Endodermal cell (in vitro differentiated cells): ENCODE data around the gene TYSND1. TPM values are rescaled to one million over a fixed set of nuclear protein-coding genes. Genes with fewer than 3 reads are reported as not detected.

Source experiments
- DNase-seq: peaks from one replicate; pipeline ENCODE4 v3.0.0-alpha.2; 2017
- H3K27ac ChIP-seq: 2 replicates; pipeline ENCODE4 v1.5.1; 2013; ENCODE audit warnings: mild to moderate bottlenecking, low read depth, low read length, moderate library complexity
- H3K27me3 ChIP-seq: 2 replicates; pipeline ENCODE4 v1.6.1; 2013; ENCODE audit warnings: mild to moderate bottlenecking, low read length, moderate library complexity; ENCODE audit not compliant: insufficient read depth, control insufficient read depth, poor library complexity, severe bottlenecking
- H3K36me3 ChIP-seq: 2 replicates; pipeline ENCODE4 v1.7.0; 2013; ENCODE audit warnings: mild to moderate bottlenecking, low read length, moderate library complexity; ENCODE audit not compliant: control insufficient read depth, insufficient read depth
- H3K4me1 ChIP-seq: one replicate; pipeline ENCODE4 v1.7.0; 2013; ENCODE audit warnings: low read length; ENCODE audit not compliant: control insufficient read depth, insufficient read depth
- H3K4me3 ChIP-seq: 2 replicates; pipeline ENCODE4 v1.5.1; 2013; ENCODE audit warnings: mild to moderate bottlenecking, low read length, moderate library complexity
- H3K9ac ChIP-seq: 2 replicates; pipeline ENCODE4 v1.6.1; 2013; ENCODE audit warnings: mild to moderate bottlenecking, low read length, moderate library complexity; ENCODE audit not compliant: poor library complexity, severe bottlenecking; ENCODE audit errors: extremely low read depth
- H3K9me3 ChIP-seq: 2 replicates; pipeline ENCODE4 v1.6.1; 2013; ENCODE audit warnings: mild to moderate bottlenecking, low read length, moderate library complexity; ENCODE audit not compliant: control insufficient read depth
- H3K27ac Mint-ChIP-seq: 2 replicates; pipeline ENCODE4 v1.8.0; 2020; ENCODE audit warnings: mixed read lengths
- H3K27me3 Mint-ChIP-seq: 2 replicates; pipeline ENCODE4 v1.8.0; 2021; ENCODE audit warnings: mild to moderate bottlenecking, mixed read lengths; ENCODE audit not compliant: insufficient read depth
- H3K36me3 Mint-ChIP-seq: 2 replicates; pipeline ENCODE4 v1.8.0; 2020; ENCODE audit warnings: low read depth, mixed read lengths
- H3K4me1 Mint-ChIP-seq: 2 replicates; pipeline ENCODE4 v1.8.0; 2020; ENCODE audit warnings: mixed read lengths
- H3K4me3 Mint-ChIP-seq: 2 replicates; pipeline ENCODE4 v1.8.0; 2020; ENCODE audit warnings: mild to moderate bottlenecking, moderate library complexity, mixed read lengths
- H3K9me3 Mint-ChIP-seq: 2 replicates; pipeline ENCODE4 v1.8.0; 2020; ENCODE audit warnings: mild to moderate bottlenecking, mixed read lengths
- CTCF ChIP-seq: fragments of 200-600 bp; sonication (generic); conservative IDR thresholded peaks from 2 replicates; pipeline ENCODE4 v1.5.0; 2021; ENCODE audit warnings: antibody characterized with exemption, mild to moderate bottlenecking
- WGBS, 2 experiments: methylation state at CpG; one replicate each; pipeline versions ENCODE4 v1.1.5 to v1.1.7; 2013; ENCODE audit warnings: missing lambda C conversion rate in 2 of 2, mixed read lengths in 1 of 2; ENCODE audit not compliant: insufficient coverage in 1 of 2, insufficient read length in 1 of 2; 5-methylcytosine and 5-hydroxymethylcytosine counted together
- long read RNA-seq, 4 experiments: library from polyadenylated mRNA in 2 of 4; library from RNA in 1 of 4; library from capped mRNA in 1 of 4; stranded (forward) in 3 of 4; unstranded in 1 of 4; transcript quantifications; one replicate each; pipeline ENCODE4 v2.0.0, GENCODE V29; 2020 to 2021; ENCODE audit warnings: inconsistent platforms in 1 of 4
- polyA plus RNA-seq, 2 experiments: library from polyadenylated mRNA; stranded (reverse); fragments of 50-300 nt; gene quantifications; one replicate each; pipeline ENCODE4 v1.2.3, GENCODE V29; 2013
- total RNA-seq, 2 donors: library from RNA; stranded (reverse); fragmentation: NEBNext Ultra II Directional in 1 of 2; extraction: Animal tissue kit (Norgen Biotek cat#: 25700) in 1 of 2; gene quantifications; 2 replicates in 1 of 2; 3 replicates in 1 of 2; pipeline ENCODE4 v1.2.1, GENCODE V29; 2021

Gene TYSND1, protein sequence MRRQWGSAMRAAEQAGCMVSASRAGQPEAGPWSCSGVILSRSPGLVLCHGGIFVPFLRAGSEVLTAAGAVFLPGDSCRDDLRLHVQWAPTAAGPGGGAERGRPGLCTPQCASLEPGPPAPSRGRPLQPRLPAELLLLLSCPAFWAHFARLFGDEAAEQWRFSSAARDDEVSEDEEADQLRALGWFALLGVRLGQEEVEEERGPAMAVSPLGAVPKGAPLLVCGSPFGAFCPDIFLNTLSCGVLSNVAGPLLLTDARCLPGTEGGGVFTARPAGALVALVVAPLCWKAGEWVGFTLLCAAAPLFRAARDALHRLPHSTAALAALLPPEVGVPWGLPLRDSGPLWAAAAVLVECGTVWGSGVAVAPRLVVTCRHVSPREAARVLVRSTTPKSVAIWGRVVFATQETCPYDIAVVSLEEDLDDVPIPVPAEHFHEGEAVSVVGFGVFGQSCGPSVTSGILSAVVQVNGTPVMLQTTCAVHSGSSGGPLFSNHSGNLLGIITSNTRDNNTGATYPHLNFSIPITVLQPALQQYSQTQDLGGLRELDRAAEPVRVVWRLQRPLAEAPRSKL
- 10 to 100 TPM; 13.1 to 13.6 TPM for total RNA-seq
- polyA plus RNA-seq (2013, experiment 1 of 2): 6.7 TPM
- polyA plus RNA-seq (2013, experiment 2 of 2): 6.8 TPM
- long read RNA-seq, experiment 1, partial matches to known transcripts: 0 of 20 reads
- long read RNA-seq, experiment 1, other reads (novel, unspliced or antisense): 13 of 20 reads
- long read RNA-seq, experiment 2, transcript TYSND1-202 (2 exons, 3,397 nt): minor isoform, 6 of 44 reads
- long read RNA-seq, experiment 2, transcript TYSND1-201 (4 exons, 3,644 nt): major isoform, 25 of 44 reads
- long read RNA-seq, experiment 2, transcript TYSND1-204 (3 exons, 3,341 nt): minor isoform, 6 of 44 reads
- long read RNA-seq, experiment 2, partial matches to known transcripts: 0 of 44 reads
- long read RNA-seq, experiment 2, other reads (novel, unspliced or antisense): 5 of 44 reads
- long read RNA-seq, experiment 3, transcript TYSND1-201 (4 exons, 3,644 nt): major isoform, 7 of 19 reads
- long read RNA-seq, experiment 3, partial matches to known transcripts: 2 of 19 reads
- long read RNA-seq, experiment 3, other reads (novel, unspliced or antisense): 6 of 19 reads
- long read RNA-seq, experiment 4, partial matches to known transcripts: 0 of 5 reads
- long read RNA-seq, experiment 4, other reads (novel, unspliced or antisense): 3 of 5 reads

DNA sequence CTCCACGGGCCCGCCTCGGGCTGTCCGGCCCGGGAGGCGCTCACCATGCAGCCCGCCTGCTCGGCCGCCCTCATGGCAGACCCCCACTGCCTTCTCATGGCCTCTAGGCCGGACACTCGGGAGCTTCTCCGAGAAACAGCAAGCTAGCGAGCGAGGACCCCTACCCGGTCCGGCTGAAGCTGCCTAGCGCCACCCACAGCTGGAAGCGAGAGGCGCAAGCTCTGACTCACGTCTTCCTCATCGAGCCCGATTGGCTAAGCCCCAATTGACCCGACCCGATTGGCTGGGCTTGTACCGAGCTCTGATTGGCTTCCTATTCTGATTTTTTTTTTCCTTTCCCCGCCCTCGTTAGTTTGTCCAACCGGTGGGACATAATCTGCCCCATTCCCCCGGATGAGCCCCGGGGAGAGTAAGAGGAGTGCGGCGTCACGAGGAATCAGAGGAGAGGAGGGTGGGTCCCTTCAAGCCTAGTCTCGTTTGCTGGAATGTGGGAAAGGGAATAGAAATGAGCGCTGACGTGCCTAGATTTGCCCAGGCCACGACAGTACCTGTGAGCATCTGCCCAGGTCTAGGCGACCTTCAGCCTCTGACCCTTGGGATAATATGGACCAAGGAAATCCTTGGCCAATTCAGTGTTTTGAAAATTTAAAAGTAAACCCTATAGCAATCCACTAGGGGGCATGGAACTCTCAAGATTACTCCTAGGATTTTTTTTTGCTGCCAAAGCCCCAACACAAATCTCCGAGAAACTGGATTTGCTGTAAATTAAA, at the start of gene TYSND1:
TSS of gene TYSND1 (minus strand) at position 212 of the 770 bp plus-strand sequence. CDS start at position 98, 114 bp downstream.
- Histone ChIP-seq H3K27me3 (peaks cover 8% of the 10 kb centered on the region), H3K4me3 (peak within 1 kb of the TSS; percentile 71), H3K4me1 (no peaks in the 10 kb centered on the region), H3K9me3 (no peaks in the 10 kb centered on the region), H3K27ac (peak within 1 kb of the TSS; percentile 93), H3K36me3 (peaks cover 30% of the 10 kb centered on the region), H3K9ac (peak within 1 kb of the TSS; percentile 73)
- H3K4me1 Mint-ChIP-seq: peaks cover 14% of the 10 kb centered on the region
- H3K27ac Mint-ChIP-seq: peak within 1 kb of the TSS; percentile 97
- WGBS, 2 experiments: 2 to 3% methylated on average over 31 to 39 of the region's 39 CpGs
- TF ChIP-seq CTCF: peak; percentile 65
- H3K36me3 Mint-ChIP-seq: peaks cover 26% of the 10 kb centered on the region
- H3K4me3 Mint-ChIP-seq: peak within 1 kb of the TSS; percentile 65
- DNase-seq: peak; percentile 99
- no peaks in the 10 kb centered on the region for H3K27me3 Mint-ChIP-seq
- H3K9me3 Mint-ChIP-seq: no peaks in the 10 kb centered on the region

GRCh38 chr10:70193391-70193844, 46.9 kb upstream of the TYSND1 start:
- no peaks in the 10 kb centered on the region for H3K27me3 Mint-ChIP-seq

More at GRCh38 chr10:70193391-70193844, 46.9 kb upstream of the TYSND1 start:
- H3K4me3 ChIP-seq: no peak overlapping the region
- H3K27me3 ChIP-seq: peaks cover 12% of the 10 kb centered on the region
- Mint-ChIP-seq H3K36me3 (peaks cover 8% of the 10 kb centered on the region), H3K4me1 (peaks cover 2% of the 10 kb centered on the region), H3K27ac (no peak overlapping the region), H3K9me3 (no peaks in the 10 kb centered on the region), H3K4me3 (no peak overlapping the region)
- no peaks in the 10 kb centered on the region for H3K9me3 ChIP-seq
- no peak overlapping the region for H3K27ac ChIP-seq
- no peak overlapping the region for H3K9ac ChIP-seq
- TF ChIP-seq CTCF: no peak
- 92 to 97% methylated on average over 7 of the region's 7 CpGs for WGBS, 2 experiments
- DNase-seq: no peak
- H3K4me1 ChIP-seq: no peaks in the 10 kb centered on the region
- H3K36me3 ChIP-seq: peaks cover 4% of the 10 kb centered on the region
